VCaP (cell line): ENCODE data around the gene ADGRG6.
"Not testable (repeated sequence)": the region's sequence is repeated elsewhere in the genome, so short reads cannot be mapped to it uniquely, and the experiment has no call there.

Source experiments
- H3K27ac ChIP-seq: fragments of 450-650 bp; 2 replicates; pipeline ENCODE4 v1.5.1; 2017
- CTCF ChIP-seq: fragments of 450-650 bp; conservative IDR thresholded peaks from 2 replicates; pipeline ENCODE4 v1.5.1; 2017; ENCODE audit warnings: mild to moderate bottlenecking, moderate library complexity

ADGRG6 gene

GRCh38 chr6:142448091-142448729 lies 146.4 kb downstream of the ADGRG6 start:
- TF ChIP-seq CTCF: no peak
- no peak overlapping the region for H3K27ac ChIP-seq

GRCh38 chr6:142450856-142451255 lies 149.0 kb downstream of the ADGRG6 start:
- H3K27ac ChIP-seq: not testable (repeated sequence)

- H3K27ac ChIP-seq: no peak overlapping the region
- TF ChIP-seq CTCF: no peak
These were observed 151.2 kb downstream of the ADGRG6 start for GRCh38 chr6:142452993-142453392.

GRCh38 chr6:142454196-142454595 lies 152.4 kb downstream of the ADGRG6 start:
- not testable (repeated sequence) for H3K27ac ChIP-seq

- H3K27ac ChIP-seq: not testable (repeated sequence)
These were observed 153.0 kb downstream of the ADGRG6 start for GRCh38 chr6:142454848-142455247.

- no peak for TF ChIP-seq CTCF
- H3K27ac ChIP-seq: no peak overlapping the region
These were observed 154.3 kb downstream of the ADGRG6 start for GRCh38 chr6:142455957-142456589.

- TF ChIP-seq CTCF: no peak
- H3K27ac ChIP-seq: no peak overlapping the region
These were observed 156.0 kb downstream of the ADGRG6 start for GRCh38 chr6:142457638-142458406.

- no peak for TF ChIP-seq CTCF
- H3K27ac ChIP-seq: no peak overlapping the region
These were observed 157.0 kb downstream of the ADGRG6 start for GRCh38 chr6:142458836-142459235.

- TF ChIP-seq CTCF: no peak
These were observed 157.5 kb downstream of the ADGRG6 start for GRCh38 chr6:142459271-142459670.

More at GRCh38 chr6:142459271-142459670, 157.5 kb downstream of the ADGRG6 start:
- H3K27ac ChIP-seq: no peak overlapping the region
